Measurements from ENCODE around the gene FN1. TPM values are rescaled to one million over a fixed set of nuclear protein-coding genes. Genes with fewer than 3 reads are reported as not detected.

Gene FN1
- 42.8 and 50.4 TPM in 2 replicates for total RNA-seq (2014; rRNA removed; shearing (Covaris generic))

DNA sequence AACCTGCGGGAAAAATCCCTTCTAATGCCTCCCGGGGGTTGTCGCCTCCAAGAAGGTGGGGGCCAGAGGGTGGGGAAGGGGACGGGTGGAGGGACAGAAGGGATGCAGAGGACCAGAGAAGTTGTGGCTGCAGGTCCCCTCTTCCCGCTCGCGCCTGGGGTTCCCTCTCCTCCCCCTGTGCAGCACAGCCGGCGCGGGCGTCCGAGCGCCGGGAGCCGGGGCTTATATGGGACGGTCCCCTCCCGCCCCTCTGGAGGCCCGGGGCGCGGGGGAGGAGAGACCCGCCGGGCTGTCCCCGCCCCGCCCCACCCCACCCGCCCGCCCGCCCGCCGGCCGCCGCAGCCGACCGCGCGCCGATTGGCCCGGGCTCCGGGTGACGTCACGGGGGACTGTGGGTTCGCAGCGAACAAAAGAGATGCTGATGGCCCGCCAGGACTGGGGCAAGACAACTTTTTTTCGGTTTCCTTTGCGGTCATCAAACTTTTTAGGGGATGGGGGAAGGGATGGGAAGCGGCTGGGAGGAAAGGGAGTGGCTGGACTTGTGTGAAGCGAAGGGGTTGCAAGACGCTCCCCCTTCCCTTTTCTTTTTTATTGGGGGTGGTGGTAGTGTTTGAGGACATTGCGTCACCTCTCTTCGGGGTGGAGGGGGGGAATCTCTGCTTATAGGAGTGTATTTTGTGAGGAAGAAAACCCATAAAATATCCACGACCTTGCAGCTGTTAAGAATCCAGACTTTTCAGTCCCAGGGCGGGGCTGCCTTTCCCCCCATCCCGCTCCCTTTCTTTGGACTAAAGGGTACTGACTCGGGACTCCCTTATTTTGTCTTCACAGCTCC is at the start of gene FN1:
FN1 (minus strand) TSS at position 199 of the 835 bp plus-strand sequence. CDS start 266 bp downstream, outside the sequence.
- H3K4me3 ChIP-seq (ENCODE audit: insufficient read depth, low read depth, low read length), result peak within 1 kb of the TSS; percentile 75
- H3K36me3 ChIP-seq (replicated peaks; ENCODE audit: control insufficient read depth, insufficient read depth, low read length), result peaks cover 8% of the 10 kb centered on the region
- H3K27me3 ChIP-seq (ENCODE audit: control insufficient read depth, insufficient read depth, low read length), result no peaks in the 10 kb centered on the region
- peak; percentile 96 for DNase-seq

DNA sequence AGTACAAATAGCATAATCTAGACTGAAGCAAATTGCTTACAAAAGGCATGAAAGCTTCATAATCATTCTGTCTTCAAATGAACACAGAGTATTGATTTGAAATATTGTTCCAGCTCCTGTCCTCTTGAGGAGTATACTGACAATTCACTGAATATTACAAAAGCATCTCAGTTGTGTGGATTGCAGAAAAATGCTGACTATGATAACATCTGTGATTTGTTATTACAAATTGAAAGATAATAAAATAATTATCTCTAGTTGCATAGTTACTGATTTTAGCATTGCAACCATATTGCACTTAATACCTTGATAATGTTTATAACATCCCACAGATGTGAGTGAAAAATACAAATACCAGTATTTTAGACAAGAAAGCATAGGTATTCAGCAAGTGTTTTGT is 49.2 kb upstream of the FN1 start:
- no peak overlapping the region for H3K4me3 ChIP-seq (ENCODE audit: insufficient read depth, low read depth, low read length)
- DNase-seq, result no peak
- H3K27me3 ChIP-seq (ENCODE audit: control insufficient read depth, insufficient read depth, low read length), result no peaks in the 10 kb centered on the region
- H3K36me3 ChIP-seq (replicated peaks; ENCODE audit: control insufficient read depth, insufficient read depth, low read length), result no peaks in the 10 kb centered on the region

- Histone ChIP-seq H3K36me3 (replicated peaks; ENCODE audit: control insufficient read depth, insufficient read depth, low read length) (no peaks in the 10 kb centered on the region), H3K4me3 (ENCODE audit: insufficient read depth, low read depth, low read length) (no peak overlapping the region), H3K27me3 (ENCODE audit: control insufficient read depth, insufficient read depth, low read length) (no peaks in the 10 kb centered on the region)
- no peak for DNase-seq
Observed at GRCh38 chr2:215484570-215484969, 48.7 kb upstream of the FN1 start.

DNA sequence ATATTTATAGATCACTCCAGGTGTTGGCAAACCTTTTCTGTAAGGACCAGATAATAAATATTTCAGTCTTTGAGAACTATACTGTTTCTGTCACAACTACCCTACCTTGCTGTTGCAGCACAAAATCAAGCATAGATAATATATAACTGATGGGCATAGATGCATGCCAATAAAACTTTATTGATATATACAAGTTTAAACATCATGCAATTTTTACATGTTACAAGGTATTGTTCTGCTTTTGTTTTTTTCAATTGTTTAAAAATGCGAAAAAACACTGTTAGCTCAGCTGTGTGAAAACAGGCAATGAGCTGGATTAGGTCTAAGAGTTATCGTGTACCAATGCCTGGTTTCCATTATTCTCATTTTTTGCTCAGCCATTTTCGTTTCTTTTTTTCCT is 47.6 kb upstream of the FN1 start:
- no peaks in the 10 kb centered on the region for H3K27me3 ChIP-seq (ENCODE audit: control insufficient read depth, insufficient read depth, low read length)
- no peak overlapping the region for H3K4me3 ChIP-seq (ENCODE audit: insufficient read depth, low read depth, low read length)
- H3K36me3 ChIP-seq (replicated peaks; ENCODE audit: control insufficient read depth, insufficient read depth, low read length), result no peaks in the 10 kb centered on the region
- DNase-seq, result no peak

DNA sequence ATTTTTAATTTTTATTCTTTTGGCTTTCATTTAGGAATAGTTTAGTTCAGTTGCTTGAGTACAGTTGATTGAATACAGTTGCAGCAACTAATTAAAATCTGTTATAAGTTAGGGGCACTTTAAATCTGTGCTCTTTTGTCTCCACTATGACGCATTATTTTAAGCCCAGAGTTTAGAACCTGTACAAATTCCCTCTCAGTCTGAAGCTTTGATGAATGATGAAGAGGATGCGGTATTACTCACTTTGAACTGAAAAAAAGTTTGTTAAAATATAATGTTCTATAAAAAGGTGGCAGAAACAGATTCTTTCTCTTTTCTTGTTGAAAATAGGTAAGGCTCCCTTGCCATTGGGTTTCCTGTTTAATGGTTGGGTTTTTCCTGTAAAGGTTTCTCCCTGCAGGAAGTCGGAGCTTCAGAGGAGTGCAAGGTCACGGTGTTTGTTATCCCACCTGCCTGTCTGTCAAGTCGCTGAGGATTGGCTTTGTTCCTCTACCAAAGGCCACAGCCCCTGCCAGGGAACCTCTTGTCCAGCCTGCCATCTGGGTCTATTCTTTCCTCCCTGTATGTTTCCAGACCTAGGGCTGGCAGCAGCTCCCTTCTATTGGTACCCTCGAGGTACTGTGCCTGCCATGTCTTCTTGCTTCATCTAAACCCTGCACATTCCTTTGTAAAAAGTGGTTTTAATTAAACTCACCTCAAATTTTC is 43.8 kb upstream of the FN1 start:
- no peaks in the 10 kb centered on the region for H3K36me3 ChIP-seq (replicated peaks; ENCODE audit: control insufficient read depth, insufficient read depth, low read length)
- no peak overlapping the region for H3K4me3 ChIP-seq (ENCODE audit: insufficient read depth, low read depth, low read length)
- no peaks in the 10 kb centered on the region for H3K27me3 ChIP-seq (ENCODE audit: control insufficient read depth, insufficient read depth, low read length)
- DNase-seq, result peak; percentile 20

DNA sequence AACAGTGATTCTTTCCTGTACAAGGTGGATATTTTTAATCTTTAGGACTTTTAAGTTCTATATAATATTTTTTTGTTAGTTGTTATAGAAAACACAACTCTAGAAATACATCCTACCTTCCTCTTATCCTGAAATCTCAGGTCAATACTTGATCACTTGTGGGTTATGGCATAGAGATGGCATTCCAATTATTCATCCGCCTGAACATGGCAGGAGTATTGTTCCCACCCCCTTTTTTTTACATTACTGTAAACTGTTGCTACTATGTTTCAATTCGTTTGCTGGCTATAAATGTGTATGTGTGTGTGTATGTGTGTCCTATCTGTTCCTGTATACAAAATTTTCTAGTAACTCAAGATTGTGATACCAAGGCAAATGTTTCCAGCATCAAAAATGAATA is 43.3 kb upstream of the FN1 start:
- H3K4me3 ChIP-seq (ENCODE audit: insufficient read depth, low read depth, low read length), result no peak overlapping the region
- DNase-seq, result no peak
- H3K36me3 ChIP-seq (replicated peaks; ENCODE audit: control insufficient read depth, insufficient read depth, low read length), result no peaks in the 10 kb centered on the region
- no peaks in the 10 kb centered on the region for H3K27me3 ChIP-seq (ENCODE audit: control insufficient read depth, insufficient read depth, low read length)

DNA sequence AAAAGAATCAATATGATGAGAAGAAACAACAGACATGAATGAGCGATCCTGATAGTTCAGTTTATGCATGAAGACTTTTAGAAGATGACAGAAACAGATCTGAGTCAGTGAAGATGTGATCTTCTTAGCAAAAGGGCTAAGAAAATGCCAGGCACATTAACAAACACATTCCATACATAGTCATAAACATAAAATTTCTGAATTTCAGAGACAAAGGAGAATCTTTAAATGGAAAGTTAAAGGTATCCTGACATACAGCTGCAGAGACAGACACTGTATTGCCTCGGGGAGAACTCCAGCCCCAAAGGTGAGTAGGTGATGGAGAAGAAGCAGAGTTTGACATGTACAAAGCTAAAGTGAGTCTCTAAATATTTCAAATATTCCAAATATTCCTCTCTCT is 40.6 kb upstream of the FN1 start:
- no peaks in the 10 kb centered on the region for H3K27me3 ChIP-seq (ENCODE audit: control insufficient read depth, insufficient read depth, low read length)
- no peaks in the 10 kb centered on the region for H3K36me3 ChIP-seq (replicated peaks; ENCODE audit: control insufficient read depth, insufficient read depth, low read length)
- no peak for DNase-seq
- H3K4me3 ChIP-seq (ENCODE audit: insufficient read depth, low read depth, low read length), result no peak overlapping the region

GRCh38 chr2:215466097-215466909 is 30.4 kb upstream of the FN1 start:
- no peaks in the 10 kb centered on the region for H3K27me3 ChIP-seq (ENCODE audit: control insufficient read depth, insufficient read depth, low read length)
- no peaks in the 10 kb centered on the region for H3K36me3 ChIP-seq (replicated peaks; ENCODE audit: control insufficient read depth, insufficient read depth, low read length)
- no peak overlapping the region for H3K4me3 ChIP-seq (ENCODE audit: insufficient read depth, low read depth, low read length)
- no peak for DNase-seq

- Histone ChIP-seq H3K36me3 (replicated peaks; ENCODE audit: control insufficient read depth, insufficient read depth, low read length) (no peaks in the 10 kb centered on the region), H3K27me3 (ENCODE audit: control insufficient read depth, insufficient read depth, low read length) (no peaks in the 10 kb centered on the region), H3K4me3 (ENCODE audit: insufficient read depth, low read depth, low read length) (no peak overlapping the region)
- no peak for DNase-seq
Observed at GRCh38 chr2:215465256-215465655, 29.4 kb upstream of the FN1 start.

- DNase-seq, result no peak
- Histone ChIP-seq H3K4me3 (ENCODE audit: insufficient read depth, low read depth, low read length) (no peak overlapping the region), H3K36me3 (replicated peaks; ENCODE audit: control insufficient read depth, insufficient read depth, low read length) (no peaks in the 10 kb centered on the region), H3K27me3 (ENCODE audit: control insufficient read depth, insufficient read depth, low read length) (no peaks in the 10 kb centered on the region)
Observed at GRCh38 chr2:215461836-215462532, 26.1 kb upstream of the FN1 start.

DNA sequence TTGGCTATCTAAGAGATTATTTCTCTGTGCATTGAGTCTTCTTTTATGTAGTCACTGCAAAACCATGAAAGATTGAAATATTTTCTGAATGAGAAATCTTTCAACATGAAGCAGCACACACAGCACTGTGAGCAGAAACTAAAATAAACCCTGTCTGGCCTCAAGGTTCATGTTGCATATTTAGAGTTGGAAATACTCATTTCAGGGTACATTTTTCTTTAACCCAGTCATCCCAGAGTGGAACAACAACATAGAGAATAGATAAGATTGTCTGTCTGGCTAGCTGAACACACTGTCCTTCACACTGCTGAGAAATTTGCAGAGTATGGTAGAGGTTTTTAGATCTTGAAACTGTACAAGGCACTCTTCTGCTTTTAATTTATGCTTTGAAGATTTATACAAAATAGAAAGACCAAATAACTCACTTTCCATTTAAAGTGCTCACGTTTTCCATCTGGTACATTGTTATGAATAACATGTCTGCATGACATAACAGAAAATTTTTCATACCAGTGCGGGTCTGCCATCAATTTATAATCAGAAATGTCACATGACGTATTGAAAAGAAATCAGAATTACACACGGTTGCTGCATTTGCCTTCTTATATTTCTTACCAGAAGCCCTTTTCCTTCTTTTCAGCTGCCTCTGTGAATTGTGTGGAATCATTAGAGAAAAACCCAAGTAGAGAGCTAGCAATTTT is 25.0 kb upstream of the FN1 start:
- H3K36me3 ChIP-seq (replicated peaks; ENCODE audit: control insufficient read depth, insufficient read depth, low read length), result no peaks in the 10 kb centered on the region
- DNase-seq, result no peak
- no peak overlapping the region for H3K4me3 ChIP-seq (ENCODE audit: insufficient read depth, low read depth, low read length)
- H3K27me3 ChIP-seq (ENCODE audit: control insufficient read depth, insufficient read depth, low read length), result no peaks in the 10 kb centered on the region

GRCh38 chr2:215455958-215456357 is 20.1 kb upstream of the FN1 start:
- Histone ChIP-seq H3K36me3 (replicated peaks; ENCODE audit: control insufficient read depth, insufficient read depth, low read length) (no peaks in the 10 kb centered on the region), H3K27me3 (ENCODE audit: control insufficient read depth, insufficient read depth, low read length) (no peaks in the 10 kb centered on the region), H3K4me3 (ENCODE audit: insufficient read depth, low read depth, low read length) (no peak overlapping the region)
- DNase-seq, result no peak

DNA sequence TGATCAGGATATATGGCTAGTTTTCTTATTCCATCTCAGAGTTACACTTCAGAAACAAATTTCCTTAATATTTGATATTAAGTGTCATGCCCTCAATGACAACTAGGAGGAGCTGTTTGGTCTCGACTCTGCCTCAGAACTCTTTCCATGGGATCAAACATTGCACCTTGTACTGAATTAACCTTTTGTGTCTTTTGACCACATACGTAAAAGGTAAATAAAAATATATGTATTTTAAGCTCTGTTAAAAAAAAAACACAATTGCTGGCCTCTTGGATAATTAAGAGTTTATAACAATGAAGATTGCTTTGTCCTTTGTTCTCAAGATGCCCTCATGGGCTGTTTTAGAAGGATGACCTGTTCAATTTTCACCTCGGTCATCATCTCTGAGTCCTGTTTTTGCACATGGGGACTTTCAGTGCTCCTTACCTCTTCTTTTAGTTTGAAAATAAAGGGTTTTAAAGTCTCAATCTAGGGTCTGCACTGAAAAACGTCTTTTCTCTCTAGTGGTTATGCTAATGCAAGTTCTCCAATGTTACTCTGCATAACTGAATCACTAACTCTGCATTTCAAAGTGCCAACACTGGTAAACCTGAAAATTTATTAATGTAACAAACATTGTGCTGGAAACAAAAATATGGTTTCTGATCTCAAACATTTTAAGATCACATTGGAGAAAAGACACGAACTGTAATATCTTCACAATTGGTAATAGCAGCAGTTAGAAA is 18.8 kb upstream of the FN1 start:
- Histone ChIP-seq H3K4me3 (ENCODE audit: insufficient read depth, low read depth, low read length) (no peak overlapping the region), H3K27me3 (ENCODE audit: control insufficient read depth, insufficient read depth, low read length) (no peaks in the 10 kb centered on the region), H3K36me3 (replicated peaks; ENCODE audit: control insufficient read depth, insufficient read depth, low read length) (no peaks in the 10 kb centered on the region)
- DNase-seq, result peak; percentile 35
